ENCODE data around the gene GIGYF2.
"Not testable (repeated sequence)": the region's sequence is repeated elsewhere in the genome, so short reads cannot be mapped to it uniquely, and the experiment has no call there.

Gene GIGYF2

DNA sequence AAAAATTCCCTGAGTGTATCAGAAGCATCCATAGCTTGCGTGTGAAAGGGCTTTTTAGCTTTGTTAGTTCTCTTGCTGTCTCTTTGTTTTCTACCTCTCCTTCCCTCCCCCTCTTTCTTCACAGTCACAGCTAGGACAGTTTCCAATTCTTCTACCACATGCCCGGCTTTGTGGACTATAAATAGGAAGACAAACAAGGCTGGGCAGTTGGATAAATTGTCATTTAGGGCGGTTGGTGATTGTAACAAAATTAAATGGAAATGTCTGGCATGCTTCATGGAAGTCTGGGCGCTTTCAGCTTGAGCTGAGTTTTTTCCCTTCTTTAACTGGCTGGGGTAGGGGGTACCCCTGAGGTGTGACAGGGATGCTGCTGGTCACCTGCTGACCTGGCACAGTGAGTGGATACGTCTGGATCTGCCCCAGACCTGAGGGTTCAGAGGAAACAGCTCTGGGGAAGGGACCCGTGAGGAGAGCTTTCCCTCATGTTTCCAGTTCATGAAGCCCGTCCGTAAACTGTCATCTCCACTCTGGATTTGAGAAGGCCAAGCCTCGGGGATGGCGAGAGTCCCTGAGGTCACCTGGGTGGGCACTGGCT, 29.0 kb upstream of the GIGYF2 start:
- Histone ChIP-seq H3K36me3 (ENCODE audit: control insufficient read depth, insufficient read depth, low read length) (peaks cover 7% of the 10 kb centered on the region), H3K4me3 (ENCODE audit: extremely low read depth, insufficient read depth, low read length, poor library complexity, severe bottlenecking) (no peak overlapping the region), H3K27ac (ENCODE audit: low read depth, low read length, severe bottlenecking) (no peak overlapping the region), H3K4me1 (ENCODE audit: control insufficient read depth, insufficient read depth, low read length, poor library complexity, severe bottlenecking) (no peaks in the 10 kb centered on the region), H3K9me3 (ENCODE audit: control insufficient read depth, low read length) (no peaks in the 10 kb centered on the region)
- 96 to 98% methylated on average over 4 to 5 of the region's 10 CpGs for WGBS, 2 experiments (ENCODE audit: insufficient coverage in 2 of 2)

- WGBS, 2 experiments (ENCODE audit: insufficient coverage in 2 of 2) = 79 to 82% methylated on average over 16 of the region's 17 CpGs
- no peaks in the 10 kb centered on the region for H3K9me3 ChIP-seq (ENCODE audit: control insufficient read depth, low read length)
- peaks cover 15% of the 10 kb centered on the region for H3K36me3 ChIP-seq (ENCODE audit: control insufficient read depth, insufficient read depth, low read length)
- no peak overlapping the region for H3K4me3 ChIP-seq (ENCODE audit: extremely low read depth, insufficient read depth, low read length, poor library complexity, severe bottlenecking)
- H3K4me1 ChIP-seq (ENCODE audit: control insufficient read depth, insufficient read depth, low read length, poor library complexity, severe bottlenecking) = no peaks in the 10 kb centered on the region
- no peak overlapping the region for H3K27ac ChIP-seq (ENCODE audit: low read depth, low read length, severe bottlenecking)
Observed at GRCh38 chr2:232668805-232669444, 28.2 kb upstream of the GIGYF2 start.

GRCh38 chr2:232672588-232672987, 24.5 kb upstream of the GIGYF2 start:
- WGBS, 2 experiments (ENCODE audit: insufficient coverage in 2 of 2) = no CpG with 5 or more reads among the region's 1 CpG
- H3K4me1 ChIP-seq (ENCODE audit: control insufficient read depth, insufficient read depth, low read length, poor library complexity, severe bottlenecking) = no peaks in the 10 kb centered on the region
- H3K27ac ChIP-seq (ENCODE audit: low read depth, low read length, severe bottlenecking) = no peak overlapping the region
- H3K4me3 ChIP-seq (ENCODE audit: extremely low read depth, insufficient read depth, low read length, poor library complexity, severe bottlenecking) = no peak overlapping the region
- H3K9me3 ChIP-seq (ENCODE audit: control insufficient read depth, low read length) = no peaks in the 10 kb centered on the region
- peaks cover 21% of the 10 kb centered on the region for H3K36me3 ChIP-seq (ENCODE audit: control insufficient read depth, insufficient read depth, low read length)

DNA sequence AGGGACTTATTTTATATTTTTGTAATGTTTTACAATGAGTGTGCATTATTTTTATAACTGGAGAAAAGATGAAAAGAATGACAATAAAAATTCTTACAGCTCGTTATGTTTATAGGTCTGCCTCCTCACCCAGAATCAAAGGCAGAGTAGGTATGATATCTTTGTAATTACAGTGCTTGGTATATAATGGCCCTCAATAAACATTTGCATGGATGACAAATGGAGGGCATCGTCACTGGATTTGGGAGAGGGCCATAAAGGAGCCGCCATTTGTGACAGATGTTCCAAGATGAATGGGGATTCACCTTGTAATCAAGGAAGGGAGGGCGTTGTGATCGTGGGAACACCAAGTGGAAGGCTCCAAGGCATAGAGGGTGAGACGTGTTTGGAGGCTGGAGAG, 22.6 kb upstream of the GIGYF2 start:
- Histone ChIP-seq H3K36me3 (ENCODE audit: control insufficient read depth, insufficient read depth, low read length) (peaks cover 21% of the 10 kb centered on the region), H3K4me1 (ENCODE audit: control insufficient read depth, insufficient read depth, low read length, poor library complexity, severe bottlenecking) (no peaks in the 10 kb centered on the region), H3K9me3 (ENCODE audit: control insufficient read depth, low read length) (no peaks in the 10 kb centered on the region), H3K4me3 (ENCODE audit: extremely low read depth, insufficient read depth, low read length, poor library complexity, severe bottlenecking) (no peak overlapping the region), H3K27ac (ENCODE audit: low read depth, low read length, severe bottlenecking) (no peak overlapping the region)
- 88 to 93% methylated on average over 5 of the region's 6 CpGs for WGBS, 2 experiments (ENCODE audit: insufficient coverage in 2 of 2)

DNA sequence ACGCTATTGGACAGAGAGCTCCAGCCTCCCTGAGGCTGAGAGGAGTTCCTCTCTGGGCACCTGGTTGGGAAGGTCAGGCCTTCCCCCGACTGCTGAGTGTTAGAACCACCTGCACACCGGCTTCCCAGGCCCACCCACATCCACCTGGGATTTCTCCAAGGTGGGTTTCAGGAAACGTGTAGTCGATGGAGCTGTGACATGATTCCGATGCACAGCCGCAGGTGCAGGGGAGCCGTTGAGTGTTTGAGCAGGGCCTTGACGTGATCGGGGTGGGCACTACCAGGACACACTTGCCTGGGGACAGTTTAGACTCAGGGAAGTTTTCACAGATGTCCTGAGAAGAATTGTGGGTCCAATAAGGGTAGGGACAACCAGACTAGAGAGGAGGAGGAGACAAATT, 21.8 kb upstream of the GIGYF2 start:
- Histone ChIP-seq H3K36me3 (ENCODE audit: control insufficient read depth, insufficient read depth, low read length) (peaks cover 21% of the 10 kb centered on the region), H3K4me3 (ENCODE audit: extremely low read depth, insufficient read depth, low read length, poor library complexity, severe bottlenecking) (no peak overlapping the region), H3K9me3 (ENCODE audit: control insufficient read depth, low read length) (no peaks in the 10 kb centered on the region), H3K4me1 (ENCODE audit: control insufficient read depth, insufficient read depth, low read length, poor library complexity, severe bottlenecking) (no peaks in the 10 kb centered on the region), H3K27ac (ENCODE audit: low read depth, low read length, severe bottlenecking) (no peak overlapping the region)
- 95% methylated on average over 8 to 10 of the region's 10 CpGs for WGBS, 2 experiments (ENCODE audit: insufficient coverage in 2 of 2)

DNA sequence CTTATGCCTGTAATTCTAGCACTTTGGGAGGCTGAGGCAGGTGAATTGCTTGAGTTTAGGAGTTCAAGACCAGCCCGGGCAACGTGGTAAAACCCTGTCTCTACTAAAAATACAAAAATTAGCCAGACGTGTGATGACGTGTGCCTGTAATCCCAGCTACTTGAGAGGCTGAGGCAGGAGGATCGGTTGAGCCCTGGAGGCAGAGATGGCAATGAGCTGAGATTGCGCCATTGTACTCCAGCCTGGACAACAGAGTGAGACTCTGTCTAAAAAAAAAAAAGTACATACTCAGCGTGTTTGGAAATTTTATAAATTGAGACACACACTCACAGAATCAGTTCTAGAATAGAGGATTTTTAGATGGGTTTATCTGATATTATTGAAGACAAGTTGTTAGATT, 17.1 kb upstream of the GIGYF2 start:
- WGBS, 2 experiments (ENCODE audit: insufficient coverage in 2 of 2) = 91 to 94% methylated on average over 3 to 6 of the region's 7 CpGs
- H3K4me1 ChIP-seq (ENCODE audit: control insufficient read depth, insufficient read depth, low read length, poor library complexity, severe bottlenecking) = no peaks in the 10 kb centered on the region
- no peaks in the 10 kb centered on the region for H3K9me3 ChIP-seq (ENCODE audit: control insufficient read depth, low read length)
- H3K4me3 ChIP-seq (ENCODE audit: extremely low read depth, insufficient read depth, low read length, poor library complexity, severe bottlenecking) = no peak overlapping the region
- peaks cover 4% of the 10 kb centered on the region for H3K36me3 ChIP-seq (ENCODE audit: control insufficient read depth, insufficient read depth, low read length)
- no peak overlapping the region for H3K27ac ChIP-seq (ENCODE audit: low read depth, low read length, severe bottlenecking)

DNA sequence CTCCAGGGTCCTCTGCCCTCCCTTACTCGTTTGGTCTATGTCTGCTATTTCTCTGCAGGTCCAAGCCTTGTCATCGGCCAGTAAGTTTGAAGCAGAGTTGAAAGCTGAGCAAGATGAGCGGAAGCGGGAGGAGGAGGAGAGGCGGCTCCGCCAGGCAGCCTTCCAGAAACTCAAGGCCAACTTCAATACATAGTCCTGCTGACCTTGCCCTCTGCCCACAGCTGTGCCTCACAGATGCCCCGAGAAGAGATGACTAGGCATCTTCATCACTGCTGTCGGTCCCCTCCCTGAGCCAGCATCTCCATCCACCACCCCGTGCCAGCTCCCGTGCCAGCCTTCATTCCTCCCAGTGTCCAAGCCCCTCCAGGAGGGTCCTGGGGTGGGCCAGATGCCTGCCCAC, 15.6 kb upstream of the GIGYF2 start:
- Histone ChIP-seq H3K4me1 (ENCODE audit: control insufficient read depth, insufficient read depth, low read length, poor library complexity, severe bottlenecking) (no peaks in the 10 kb centered on the region), H3K4me3 (ENCODE audit: extremely low read depth, insufficient read depth, low read length, poor library complexity, severe bottlenecking) (no peak overlapping the region), H3K36me3 (ENCODE audit: control insufficient read depth, insufficient read depth, low read length) (peaks cover 4% of the 10 kb centered on the region), H3K9me3 (ENCODE audit: control insufficient read depth, low read length) (no peaks in the 10 kb centered on the region), H3K27ac (ENCODE audit: low read depth, low read length, severe bottlenecking) (no peak overlapping the region)
- WGBS, 2 experiments (ENCODE audit: insufficient coverage in 2 of 2) = 95 to 100% methylated on average over 3 to 4 of the region's 10 CpGs

DNA sequence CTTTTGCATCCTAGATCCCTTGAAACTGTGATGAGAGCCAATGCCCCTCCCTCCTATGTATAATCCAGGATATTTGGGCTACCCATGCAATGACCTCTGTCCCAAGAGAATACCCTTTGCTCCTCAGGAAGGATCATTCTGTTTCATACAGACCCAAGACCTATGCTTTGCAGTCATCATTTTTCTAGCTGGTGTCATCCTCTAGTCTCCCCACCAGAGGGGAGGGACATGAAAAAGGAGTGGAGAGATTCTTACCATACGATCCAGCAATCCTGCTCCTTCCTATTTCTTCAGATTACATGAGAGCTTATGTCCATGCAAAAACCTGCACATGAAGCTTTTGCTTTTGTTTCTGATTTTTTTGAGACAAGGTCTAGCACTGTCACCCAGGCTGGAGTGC, 13.8 kb upstream of the GIGYF2 start:
- Histone ChIP-seq H3K4me3 (ENCODE audit: extremely low read depth, insufficient read depth, low read length, poor library complexity, severe bottlenecking) (no peak overlapping the region), H3K4me1 (ENCODE audit: control insufficient read depth, insufficient read depth, low read length, poor library complexity, severe bottlenecking) (no peaks in the 10 kb centered on the region), H3K27ac (ENCODE audit: low read depth, low read length, severe bottlenecking) (no peak overlapping the region), H3K36me3 (ENCODE audit: control insufficient read depth, insufficient read depth, low read length) (no peaks in the 10 kb centered on the region), H3K9me3 (ENCODE audit: control insufficient read depth, low read length) (no peaks in the 10 kb centered on the region)
- WGBS, 2 experiments (ENCODE audit: insufficient coverage in 2 of 2) = 50% methylated on average over 1 of the region's 1 CpG; no CpG with 5 or more reads in 1 of the 2 experiments

GRCh38 chr2:232685391-232685790, 11.7 kb upstream of the GIGYF2 start:
- not testable (repeated sequence) for H3K27ac ChIP-seq (ENCODE audit: low read depth, low read length, severe bottlenecking); H3K36me3 ChIP-seq (ENCODE audit: control insufficient read depth, insufficient read depth, low read length); H3K4me3 ChIP-seq (ENCODE audit: extremely low read depth, insufficient read depth, low read length, poor library complexity, severe bottlenecking); H3K4me1 ChIP-seq (ENCODE audit: control insufficient read depth, insufficient read depth, low read length, poor library complexity, severe bottlenecking); H3K9me3 ChIP-seq (ENCODE audit: control insufficient read depth, low read length)
- WGBS, 2 experiments (ENCODE audit: insufficient coverage in 2 of 2) = 87 to 95% methylated on average over 2 to 4 of the region's 6 CpGs

DNA sequence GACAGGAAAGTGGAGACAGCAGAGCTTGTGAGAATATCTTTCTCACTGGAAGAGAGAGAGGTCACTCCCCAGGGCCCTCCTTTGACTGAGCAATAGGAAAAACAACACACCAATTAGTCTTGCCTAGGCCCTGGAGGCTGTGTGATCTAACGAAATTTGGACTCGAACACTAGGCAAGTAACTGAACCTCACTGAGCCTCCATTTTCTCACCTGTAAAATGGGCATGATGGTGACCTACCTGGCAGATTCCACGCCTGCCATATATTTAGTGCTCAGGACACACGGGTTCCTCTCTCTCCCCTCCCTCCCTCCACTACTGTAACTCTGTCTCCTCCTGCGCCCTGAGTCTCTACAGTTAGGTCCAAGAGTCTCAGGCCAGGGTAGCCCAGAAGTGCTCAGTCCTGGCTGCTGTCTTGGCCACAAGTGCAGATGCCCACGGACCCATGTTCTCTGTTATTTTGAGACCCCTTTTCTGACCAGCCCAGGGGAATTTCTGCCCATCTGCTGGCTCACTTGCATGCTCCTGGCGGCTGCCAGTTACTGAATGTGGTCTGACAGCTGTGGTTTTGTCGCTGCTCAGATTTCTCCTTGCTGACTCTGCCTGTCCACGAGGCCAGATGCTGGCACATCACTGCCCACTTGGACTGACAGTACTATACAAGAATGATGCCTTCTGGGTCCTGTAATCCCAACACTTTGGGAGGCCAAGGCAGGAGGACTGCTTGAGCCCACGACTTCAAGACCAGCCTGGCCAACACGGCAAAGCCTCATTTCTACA, 9.6 kb upstream of the GIGYF2 start:
- no peaks in the 10 kb centered on the region for H3K9me3 ChIP-seq (ENCODE audit: control insufficient read depth, low read length)
- H3K36me3 ChIP-seq (ENCODE audit: control insufficient read depth, insufficient read depth, low read length) = no peaks in the 10 kb centered on the region
- H3K4me3 ChIP-seq (ENCODE audit: extremely low read depth, insufficient read depth, low read length, poor library complexity, severe bottlenecking) = no peak overlapping the region
- no peaks in the 10 kb centered on the region for H3K4me1 ChIP-seq (ENCODE audit: control insufficient read depth, insufficient read depth, low read length, poor library complexity, severe bottlenecking)
- no peak overlapping the region for H3K27ac ChIP-seq (ENCODE audit: low read depth, low read length, severe bottlenecking)
- WGBS, 2 experiments (ENCODE audit: insufficient coverage in 2 of 2) = 89 to 94% methylated on average over 9 to 11 of the region's 11 CpGs

GRCh38 chr2:232688201-232688600, 8.9 kb upstream of the GIGYF2 start:
- Histone ChIP-seq H3K4me3 (ENCODE audit: extremely low read depth, insufficient read depth, low read length, poor library complexity, severe bottlenecking) (no peak overlapping the region), H3K36me3 (ENCODE audit: control insufficient read depth, insufficient read depth, low read length) (no peaks in the 10 kb centered on the region), H3K4me1 (ENCODE audit: control insufficient read depth, insufficient read depth, low read length, poor library complexity, severe bottlenecking) (no peaks in the 10 kb centered on the region), H3K9me3 (ENCODE audit: control insufficient read depth, low read length) (no peaks in the 10 kb centered on the region), H3K27ac (ENCODE audit: low read depth, low read length, severe bottlenecking) (no peak overlapping the region)
- 93 to 100% methylated on average over 6 of the region's 7 CpGs for WGBS, 2 experiments (ENCODE audit: insufficient coverage in 2 of 2)

All from mesodermal cell (in vitro differentiated cells).